DMS153 (cell line): ENCODE measurements around the gene LYPD1.

ENCODE experiments used
- DNase-seq: peaks from one replicate; lab custom pipeline; 2025; lab: John Stamatoyannopoulos, UW

The LYPD1 gene

DNA sequence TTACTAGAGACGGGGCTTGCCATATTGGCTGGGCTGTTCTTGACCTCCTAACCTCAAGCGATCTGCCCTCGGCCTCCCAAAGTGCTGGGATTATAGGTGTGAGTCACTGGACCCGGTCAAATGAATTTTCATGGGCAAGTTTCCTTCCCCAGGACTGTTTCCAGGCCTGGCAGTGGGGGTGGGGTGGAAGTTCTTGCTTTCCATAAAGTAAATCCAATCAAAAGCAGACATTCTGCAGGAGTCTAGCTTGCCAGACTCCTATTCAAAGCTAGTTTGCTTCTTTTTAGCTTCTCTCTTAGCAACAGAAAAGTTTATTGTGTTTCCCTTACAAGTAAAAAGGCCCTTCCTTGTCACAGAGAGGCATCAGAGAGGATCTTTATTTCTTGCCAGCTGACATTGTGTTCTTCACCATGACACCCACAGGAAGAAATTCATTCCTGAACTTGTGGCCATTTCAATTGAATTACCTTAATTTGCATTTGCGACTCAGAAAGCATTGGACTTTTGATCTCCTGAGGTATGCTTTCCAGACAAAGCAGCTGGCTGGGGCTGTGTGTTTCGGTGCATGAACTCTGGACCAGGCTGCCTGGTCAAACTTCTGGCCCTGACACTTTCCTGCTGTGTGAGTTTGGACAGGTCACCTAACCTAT, 37.9 kb downstream of the LYPD1 start:
- no peak for DNase-seq

- DNase-seq, result no peak
Measured at GRCh38 chr2:132627536-132627935, 42.5 kb downstream of the LYPD1 start.

GRCh38 chr2:132623096-132623839, 46.7 kb downstream of the LYPD1 start:
- DNase-seq, result no peak

GRCh38 chr2:132621131-132621875, 48.7 kb downstream of the LYPD1 start:
- peak; percentile 56 for DNase-seq

- DNase-seq, result no peak
Measured at GRCh38 chr2:132620115-132620514, 49.9 kb downstream of the LYPD1 start.

DNA sequence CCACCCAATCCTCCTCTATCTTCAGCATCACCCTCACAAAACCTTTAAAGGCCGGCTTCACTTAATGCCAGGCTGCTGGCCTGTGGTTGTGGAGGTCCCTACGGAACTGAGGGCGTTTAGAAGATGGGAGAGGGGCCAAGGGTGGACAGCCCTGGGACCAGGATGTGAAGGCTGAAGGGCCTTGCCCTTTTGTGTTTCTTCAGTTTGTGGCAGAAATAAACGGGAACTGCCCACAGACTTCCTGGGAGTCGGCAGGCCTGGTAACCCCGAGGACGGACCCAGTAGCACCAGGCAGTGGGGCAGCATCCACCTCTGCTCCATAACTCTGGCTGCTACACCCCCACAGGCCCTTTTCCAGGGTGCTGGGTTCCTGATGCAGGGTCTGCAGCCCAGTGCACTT, 51.3 kb downstream of the LYPD1 start:
- DNase-seq, result no peak

DNA sequence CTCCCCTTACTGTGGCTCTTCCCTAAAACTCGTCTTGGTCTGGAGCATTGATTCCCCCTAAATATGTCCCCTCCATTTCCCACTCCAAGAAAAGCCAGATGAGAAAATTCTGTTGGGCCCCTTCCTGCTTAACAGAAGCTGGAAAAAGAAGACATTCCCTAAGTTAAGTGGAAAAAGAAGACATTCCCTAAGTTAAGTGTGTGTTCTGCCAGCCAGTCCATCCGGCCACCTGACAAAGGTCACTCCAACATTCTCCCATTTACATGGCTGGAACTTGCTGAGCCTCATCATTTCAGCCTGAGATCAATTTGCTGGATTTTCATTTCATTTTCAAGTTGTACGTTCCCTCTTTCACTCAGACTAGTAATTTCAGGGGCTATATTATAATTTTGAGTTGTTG, 52.0 kb downstream of the LYPD1 start:
- DNase-seq, result no peak

- DNase-seq, result no peak
Measured at GRCh38 chr2:132615329-132616085, 54.5 kb downstream of the LYPD1 start.

DNA sequence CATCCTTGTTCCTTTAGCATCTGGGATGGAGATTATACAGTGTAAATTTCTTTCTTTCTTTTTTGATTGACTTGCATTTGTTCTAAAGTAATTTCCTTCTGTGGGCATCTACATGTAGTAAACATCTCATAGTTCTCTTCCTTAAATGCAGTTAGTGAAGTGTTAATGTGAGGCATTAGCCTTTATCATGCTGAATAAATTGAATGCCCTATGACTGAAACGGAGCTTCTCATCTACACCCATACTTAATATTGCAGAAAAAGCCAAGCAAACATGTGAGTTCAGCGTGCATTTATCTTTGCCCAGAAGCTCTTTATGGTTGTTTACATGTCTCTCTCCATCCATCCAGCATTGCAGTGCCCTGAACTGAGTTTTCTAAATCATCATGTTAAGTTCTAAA, 58.3 kb downstream of the LYPD1 start:
- DNase-seq, result no peak

DNA sequence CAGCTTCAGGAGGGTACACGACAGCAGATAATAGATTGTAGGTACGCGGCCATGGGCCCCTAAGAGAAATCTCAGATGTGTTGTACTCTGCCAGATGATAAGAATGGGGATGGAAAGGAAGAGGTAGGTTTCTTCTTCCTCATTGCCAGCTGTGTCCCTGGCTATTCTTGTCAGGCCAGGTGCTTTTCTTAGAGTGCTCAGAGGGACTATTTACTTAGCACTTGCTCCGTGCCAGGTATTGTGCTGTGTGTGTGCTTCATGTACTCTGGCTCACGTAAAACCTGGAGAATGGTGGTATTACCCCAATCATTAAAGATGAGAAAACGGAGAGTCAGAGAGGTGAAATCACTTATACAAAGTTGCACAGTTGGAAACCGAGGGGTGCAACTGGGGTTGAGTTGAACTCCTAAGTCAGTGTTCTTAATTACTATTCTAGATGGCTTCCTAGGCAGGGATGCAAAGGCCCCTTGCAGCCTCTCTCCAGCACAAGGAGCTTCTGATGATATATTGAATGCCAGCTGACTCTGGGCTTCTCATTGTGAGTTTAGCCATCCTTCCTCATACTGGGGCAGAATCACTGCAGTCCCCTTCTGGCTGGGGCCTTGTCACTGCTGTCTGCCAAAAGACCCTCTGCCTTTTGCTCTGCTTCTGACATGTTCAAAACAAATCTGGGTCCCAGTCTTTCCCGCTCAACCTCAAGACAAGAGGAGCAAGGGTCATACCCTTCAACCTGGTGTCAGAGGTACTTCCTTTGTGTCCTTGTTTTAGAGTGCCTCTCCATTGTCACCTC, 60.7 kb downstream of the LYPD1 start:
- no peak for DNase-seq

DNA sequence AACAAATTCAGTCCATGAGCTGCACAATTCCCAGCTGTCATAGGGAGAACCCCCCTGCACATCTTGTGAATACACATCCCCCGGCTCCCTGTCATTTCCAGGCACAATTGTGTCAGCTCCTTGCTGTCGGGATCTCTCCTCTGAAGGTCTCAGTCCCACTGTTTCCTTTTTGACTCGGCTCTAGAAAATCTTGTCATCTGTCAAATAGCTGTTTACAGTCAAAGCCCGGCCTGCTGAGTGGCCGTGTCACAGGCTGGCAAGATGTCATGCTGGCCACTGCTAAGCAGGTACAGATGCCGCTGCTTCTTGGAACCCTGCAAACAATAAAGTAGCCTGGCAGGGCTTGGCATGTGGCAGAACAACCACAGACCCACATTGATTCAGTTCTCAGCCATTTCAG, 61.7 kb downstream of the LYPD1 start:
- DNase-seq, result no peak

DNA sequence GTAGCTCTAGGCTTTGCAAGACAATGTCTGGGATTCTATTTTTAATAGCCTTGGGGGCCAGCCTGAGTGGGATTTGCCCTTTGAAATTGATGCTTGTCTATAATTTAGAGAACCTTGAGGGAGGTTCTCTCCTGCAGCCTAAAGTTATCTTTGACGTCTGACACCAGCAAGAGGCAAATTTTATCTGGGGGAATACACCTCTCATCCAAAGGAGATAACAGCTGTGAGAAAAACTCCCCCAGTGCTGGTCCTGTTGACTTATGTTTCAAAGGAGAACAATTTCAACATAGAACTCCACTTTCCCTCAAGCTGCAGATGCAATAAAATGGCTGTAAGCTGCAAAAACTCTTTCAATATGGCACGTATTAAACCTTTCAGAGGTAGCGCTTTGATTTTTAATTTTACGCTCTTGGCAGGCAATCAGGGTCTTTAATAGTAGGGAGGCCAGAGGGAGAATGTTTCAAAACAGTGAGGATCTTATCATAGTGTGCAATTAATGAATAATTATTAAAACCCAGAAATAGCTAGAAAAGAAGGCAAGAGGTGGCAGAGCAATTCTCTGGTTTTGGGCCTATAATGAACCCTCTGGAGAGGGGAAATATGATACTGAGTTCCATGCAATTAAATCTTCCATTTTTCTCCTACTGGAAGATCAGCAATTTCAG, 62.4 kb downstream of the LYPD1 start:
- no peak for DNase-seq

DNA sequence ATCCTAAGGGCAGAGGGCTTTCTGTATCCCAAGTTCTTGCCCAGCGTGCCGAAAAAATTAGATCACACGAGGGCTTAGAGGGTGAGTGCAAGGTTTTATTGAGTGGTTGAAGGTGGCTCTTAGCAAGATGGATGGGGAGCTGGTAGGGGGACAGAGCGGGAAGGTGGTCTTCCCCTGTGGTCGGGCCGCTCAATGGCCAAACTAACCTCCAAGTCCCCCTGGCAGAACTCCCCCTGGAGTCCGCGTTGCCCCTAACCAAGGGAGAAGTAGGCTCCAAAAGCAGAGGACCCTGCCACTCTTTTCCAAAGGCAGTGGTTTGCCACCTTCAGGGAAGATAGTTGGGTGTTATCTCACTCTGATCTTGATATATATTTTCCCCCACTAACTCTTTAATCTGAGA, 63.4 kb downstream of the LYPD1 start:
- DNase-seq, result no peak

DNA sequence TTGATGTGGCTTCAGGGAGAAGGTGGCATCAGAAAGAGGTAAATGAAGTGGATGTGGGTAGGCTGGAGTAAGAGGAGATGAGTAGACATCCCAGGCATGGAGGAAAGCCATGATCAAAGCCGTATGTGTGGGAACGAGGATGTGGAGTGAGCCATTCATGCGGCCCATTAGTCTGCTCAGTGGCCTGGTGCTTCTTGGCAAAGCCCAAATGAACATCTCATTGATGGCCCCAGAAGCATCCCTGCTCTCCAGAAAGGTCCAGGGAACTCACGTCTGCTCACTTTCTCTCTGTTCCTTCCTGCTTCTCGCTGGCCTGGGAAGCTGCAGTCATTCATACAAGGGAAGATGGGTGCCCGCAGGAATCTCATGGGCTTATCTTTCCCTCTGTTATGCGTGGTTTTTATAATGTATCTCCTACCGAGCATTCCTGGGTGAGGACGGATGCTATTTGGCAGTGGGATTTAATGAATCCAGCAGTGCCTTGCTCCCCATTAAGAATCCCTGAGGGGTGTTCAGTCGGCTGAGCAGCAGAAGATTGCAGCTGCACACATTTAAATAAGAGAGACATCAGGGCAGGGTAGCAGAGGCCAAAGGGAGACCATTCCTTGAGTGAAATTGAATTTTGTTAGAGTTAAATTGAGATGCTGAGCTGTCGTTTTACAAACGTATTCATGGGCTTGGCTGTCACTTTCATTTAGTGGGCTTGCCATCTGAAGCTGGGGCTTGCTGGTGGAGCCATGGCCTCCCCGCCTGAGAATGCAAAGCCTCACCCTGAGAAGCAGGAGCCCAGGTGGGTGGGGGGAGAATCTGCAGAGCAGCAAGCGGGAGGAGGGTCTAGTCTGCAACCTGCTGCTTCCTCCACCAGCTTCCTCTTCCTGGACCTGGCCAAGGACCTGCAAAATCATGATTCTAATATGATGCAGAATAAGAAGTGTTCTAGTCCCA, 64.5 kb downstream of the LYPD1 start:
- no peak for DNase-seq

DNA sequence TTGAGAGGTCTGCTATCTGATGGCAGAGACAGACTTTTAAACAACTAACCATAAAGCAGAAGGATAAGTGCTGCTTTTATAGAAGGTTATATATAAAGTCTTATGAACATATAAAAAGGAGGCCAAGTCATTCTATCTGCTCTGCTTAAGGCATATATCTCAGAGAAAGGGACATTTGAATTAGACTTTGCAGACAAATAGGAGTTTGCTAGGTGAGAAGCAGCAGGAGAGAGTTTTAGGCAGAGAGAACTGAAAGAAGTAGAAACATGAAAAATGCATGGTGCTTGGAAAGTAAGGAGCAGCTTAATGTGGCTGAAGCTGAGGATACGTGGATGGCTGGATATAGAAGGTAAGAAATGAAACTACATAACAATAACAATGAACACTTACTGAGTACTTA, 65.4 kb downstream of the LYPD1 start:
- no peak for DNase-seq

DNA sequence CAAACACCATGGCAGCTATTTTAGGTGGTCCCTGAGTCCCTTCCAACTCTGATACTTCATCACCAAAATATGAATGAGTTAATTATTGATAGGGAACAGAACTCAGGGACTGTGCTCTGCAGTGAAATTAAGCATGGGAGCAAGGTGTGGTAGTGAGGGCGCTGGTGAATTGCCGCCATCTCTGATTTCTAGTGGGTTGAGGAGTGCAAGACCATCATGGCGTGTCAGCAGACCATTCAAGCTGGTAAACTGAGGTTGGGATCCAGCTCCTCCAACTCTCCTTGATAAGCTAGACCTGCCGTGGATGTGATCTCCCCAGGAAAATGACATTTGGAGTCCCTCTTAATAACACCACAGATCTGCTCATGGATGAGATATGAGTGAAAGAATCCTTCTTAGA, 70.4 kb downstream of the LYPD1 start:
- DNase-seq, result no peak

- DNase-seq, result no peak
Measured at GRCh38 chr2:132598536-132598935, 71.5 kb downstream of the LYPD1 start.

GRCh38 chr2:132597831-132598230, 72.2 kb downstream of the LYPD1 start:
- no peak for DNase-seq

GRCh38 chr2:132597166-132597565, 72.8 kb downstream of the LYPD1 start:
- DNase-seq, result no peak

DNA sequence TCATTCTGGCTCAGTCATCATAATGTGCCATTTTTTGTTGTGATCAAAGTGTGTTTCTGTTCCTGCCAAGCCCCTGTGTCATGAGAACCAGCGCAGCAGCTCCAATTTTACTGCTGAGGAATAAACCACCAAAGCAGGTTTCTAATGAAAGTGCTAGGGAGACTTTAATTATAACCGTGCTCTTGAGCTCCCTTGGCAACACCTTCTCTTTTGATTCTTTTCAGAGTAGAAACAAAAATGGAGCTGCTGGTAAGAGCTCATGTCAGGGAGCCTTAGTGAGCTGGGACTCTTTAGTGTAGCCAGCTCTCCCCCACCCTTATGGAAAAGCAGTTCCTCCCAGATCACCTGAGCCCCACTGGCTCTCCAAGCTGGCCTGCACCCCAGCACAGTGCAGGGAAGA, 74.3 kb downstream of the LYPD1 start:
- DNase-seq, result no peak
